ENCODE results near the gene TMEM108. TPM values are rescaled to one million over a fixed set of nuclear protein-coding genes. Genes with fewer than 3 reads are reported as not detected.

The TMEM108 gene
- total RNA-seq, 1 donor from 2014 or later = 15.4 TPM

GRCh38 chr3:133362539-133362938, 324.3 kb downstream of the TMEM108 start:
- DNase-seq (no peak), ATAC-seq (no peak)
- H3K27ac ChIP-seq = no peak overlapping the region
- no peak overlapping the region for H3K4me3 ChIP-seq
- no peaks in the 10 kb centered on the region for H3K9me3 ChIP-seq
- intact Hi-C loops (cut with DNase I) = no loop called here
- no peaks in the 10 kb centered on the region for H3K4me1 ChIP-seq
- H3K36me3 ChIP-seq = no peaks in the 10 kb centered on the region
- TF ChIP-seq CTCF (IDR thresholded peaks at IDR 0.05) = no peak
- H3K27me3 ChIP-seq = no peaks in the 10 kb centered on the region

- Histone ChIP-seq H3K36me3 (no peaks in the 10 kb centered on the region), H3K4me1 (no peaks in the 10 kb centered on the region), H3K4me3 (no peak overlapping the region), H3K9me3 (no peaks in the 10 kb centered on the region), H3K27ac (no peak overlapping the region), H3K27me3 (no peaks in the 10 kb centered on the region)
- DNase-seq (no peak), ATAC-seq (no peak)
- intact Hi-C loops (cut with DNase I) = no loop called here
- TF ChIP-seq CTCF (IDR thresholded peaks at IDR 0.05) = no peak
Measured at GRCh38 chr3:133364704-133365103, 326.5 kb downstream of the TMEM108 start.

- DNase-seq = no peak
- no peak for ATAC-seq
- H3K9me3 ChIP-seq = no peaks in the 10 kb centered on the region
- TF ChIP-seq CTCF (IDR thresholded peaks at IDR 0.05) = no peak
- H3K36me3 ChIP-seq = no peaks in the 10 kb centered on the region
- H3K4me1 ChIP-seq = no peaks in the 10 kb centered on the region
- H3K27ac ChIP-seq = no peak overlapping the region
- intact Hi-C loops (cut with DNase I) = no loop called here
- no peaks in the 10 kb centered on the region for H3K27me3 ChIP-seq
- H3K4me3 ChIP-seq = no peak overlapping the region
Measured at GRCh38 chr3:133366921-133367320, 328.7 kb downstream of the TMEM108 start.

GRCh38 chr3:133367403-133367802, 329.2 kb downstream of the TMEM108 start:
- Histone ChIP-seq H3K4me1 (no peaks in the 10 kb centered on the region), H3K27ac (no peak overlapping the region), H3K4me3 (no peak overlapping the region), H3K27me3 (no peaks in the 10 kb centered on the region), H3K9me3 (no peaks in the 10 kb centered on the region), H3K36me3 (no peaks in the 10 kb centered on the region)
- ATAC-seq = no peak
- no peak for DNase-seq
- intact Hi-C loops (cut with DNase I) = no loop called here
- TF ChIP-seq CTCF (IDR thresholded peaks at IDR 0.05) = no peak

- no peak for ATAC-seq
Measured at GRCh38 chr3:133367956-133368355, 329.8 kb downstream of the TMEM108 start.

More at GRCh38 chr3:133367956-133368355, 329.8 kb downstream of the TMEM108 start:
- H3K27me3 ChIP-seq = no peaks in the 10 kb centered on the region
- no peak overlapping the region for H3K4me3 ChIP-seq
- DNase-seq = no peak
- no peak overlapping the region for H3K27ac ChIP-seq
- H3K9me3 ChIP-seq = no peaks in the 10 kb centered on the region
- no peak for TF ChIP-seq CTCF (IDR thresholded peaks at IDR 0.05)
- H3K36me3 ChIP-seq = no peaks in the 10 kb centered on the region
- no peaks in the 10 kb centered on the region for H3K4me1 ChIP-seq
- intact Hi-C loops (cut with DNase I) = no loop called here
